HepG2 (cell line): ENCODE measurements around the gene KDM1B. TPM values are rescaled to one million over a fixed set of nuclear protein-coding genes. Genes with fewer than 3 reads are reported as not detected.

Experiments
- ATAC-seq: fragments of 200-7000 bp; cut with Tn5 transposase; 3 replicates; pipeline ENCODE4 v1.9.1; 2020; ENCODE audit warnings: mild to moderate bottlenecking, moderate library complexity
- BruUV-seq: library from RNA; stranded (reverse); fragments of 400-500 nt; replicated peaks from 2 replicates; lab custom pipeline; 2021; lab: Mats Ljungman, UMichigan
- CTCF ChIA-PET: fragments of 300-600 bp; formaldehyde crosslinking; extraction: SDS; loops from one replicate; lab custom pipeline; 2021; ENCODE audit warnings: low total read pairs, inconsistent platforms, low intra/inter-chr PET ratio; lab: Yijun Ruan, JAX
- POLR2A ChIA-PET: fragments of 350-600 bp; sonication (Branson Sonifier 250); formaldehyde crosslinking; loops from one replicate; lab custom pipeline; 2020; ENCODE audit warnings: antibody characterized with exemption, inconsistent platforms; lab: Yijun Ruan, JAX
- DNase-seq: peaks from one replicate; pipeline ENCODE4 v3.0.0-alpha.2; 2015; ENCODE audit warnings: low spot score
- FAIRE-seq: peaks from 3 replicates; lab custom pipeline; 2011; peaks lifted over from hg19 to GRCh38; lab: Jason Lieb, UNC
- H2AFZ ChIP-seq: one replicate; pipeline ENCODE4 v1.6.1; 2011; ENCODE audit warnings: low read length, inconsistent platforms
- H3K27ac ChIP-seq: fragments of 300-600 bp; 3 replicates; pipeline ENCODE4 v1.8.0; 2011; ENCODE audit warnings: mixed run types, mild to moderate bottlenecking, mixed read lengths, low read length, inconsistent platforms; ENCODE audit not compliant: insufficient read depth; ENCODE audit errors: extremely low read length
- H3K27me3 ChIP-seq, 2 experiments: fragments of 200-600 bp in 1 of 2; 2 replicates in 1 of 2; 3 replicates in 1 of 2; pipeline versions ENCODE4 v1.6.0 to v1.8.0; 2011; ENCODE audit warnings: low read length in 2 of 2, mild to moderate bottlenecking in 2 of 2, moderate library complexity in 2 of 2, inconsistent platforms in 1 of 2; ENCODE audit not compliant: insufficient read depth in 2 of 2, control insufficient read depth in 1 of 2
- H3K36me3 ChIP-seq, 2 experiments: fragments of 200-600 bp in 1 of 2; replicated peaks in 1 of 2; 2 replicates in 1 of 2; 3 replicates in 1 of 2; pipeline versions ENCODE4 v1.5.1 to v1.8.0; 2011; ENCODE audit warnings: low read length in 2 of 2, inconsistent platforms in 1 of 2; ENCODE audit not compliant: insufficient read depth in 2 of 2, control insufficient read depth in 1 of 2
- H3K4me1 ChIP-seq: 2 replicates; pipeline ENCODE4 v1.5.1; 2012; ENCODE audit warnings: low read length, inconsistent platforms; ENCODE audit not compliant: insufficient read depth
- H3K4me2 ChIP-seq: 2 replicates; pipeline ENCODE4 v1.6.0; 2011; ENCODE audit warnings: low read depth, low read length, inconsistent platforms
- H3K4me3 ChIP-seq, 3 experiments: fragments of 200-600 bp in 1 of 3; sonication (generic), shearing (Covaris generic) in 1 of 3; replicated peaks in 1 of 3; 2 replicates each; pipeline ENCODE4 v1.5.1; 2011 to 2016; ENCODE audit warnings: low read length in 3 of 3, inconsistent platforms in 2 of 3, low read depth in 2 of 3, mild to moderate bottlenecking in 2 of 3, control low read depth in 1 of 3, mixed read lengths in 1 of 3; ENCODE audit not compliant: insufficient read depth in 1 of 3
- H3K79me2 ChIP-seq: one replicate; pipeline ENCODE4 v1.6.1; 2011; ENCODE audit warnings: low read length, inconsistent platforms; ENCODE audit not compliant: insufficient read depth
- H3K9ac ChIP-seq: 2 replicates; pipeline ENCODE4 v1.6.0; 2011; ENCODE audit warnings: mild to moderate bottlenecking, low read depth, low read length, inconsistent platforms; ENCODE audit not compliant: insufficient read depth
- H3K9me3 ChIP-seq: 2 replicates; pipeline ENCODE4 v1.5.1; 2012; ENCODE audit warnings: mild to moderate bottlenecking, low read length
- H4K20me1 ChIP-seq: 2 replicates; pipeline ENCODE4 v1.6.0; 2011; ENCODE audit warnings: inconsistent platforms, mild to moderate bottlenecking, low read length, moderate library complexity; ENCODE audit not compliant: insufficient read depth
- FOXK1 ChIP-seq: sonication (generic); formaldehyde crosslinking; IDR thresholded peaks from 2 replicates; pipeline ENCODE4 v1.4.0; 2020; ENCODE audit warnings: low read depth, missing genetic modification reagents, borderline replicate concordance
- NFAT5 ChIP-seq: sonication (generic); formaldehyde crosslinking; IDR thresholded peaks from 2 replicates; pipeline ENCODE4 v1.4.0; 2020; ENCODE audit warnings: missing genetic modification reagents
- POLR2A ChIP-seq, 2 experiments: IDR thresholded peaks; 2 replicates each; pipeline ENCODE4 v1.6.1; 2011; ENCODE audit warnings: low read depth in 2 of 2, low read length in 2 of 2, mild to moderate bottlenecking in 1 of 2, moderate library complexity in 1 of 2; ENCODE audit not compliant: insufficient read depth in 1 of 2
- PRDM10 ChIP-seq: sonication (generic); formaldehyde crosslinking; IDR thresholded peaks from 2 replicates; pipeline ENCODE4 v1.4.0; 2020; ENCODE audit warnings: low read depth, missing genetic modification reagents
- RNF2 ChIP-seq: fragments of 450-650 bp; conservative IDR thresholded peaks from 2 replicates; pipeline ENCODE4 v1.6.1; 2016; ENCODE audit warnings: low read depth
- TCF12 ChIP-seq, 2 experiments: fragments of 450-650 bp in 1 of 2; sonication (generic) in 1 of 2; formaldehyde crosslinking in 1 of 2; IDR thresholded peaks; 2 replicates each; pipeline versions ENCODE4 v1.6.1 to v1.8.0; 2017 to 2022; ENCODE audit warnings: antibody characterized with exemption in 1 of 2, mild to moderate bottlenecking in 1 of 2, missing genetic modification reagents in 1 of 2, moderate library complexity in 1 of 2
- ZEB1 ChIP-seq: IDR thresholded peaks from 2 replicates; pipeline ENCODE4 v1.6.1; 2012; ENCODE audit warnings: mild to moderate bottlenecking, low read depth, inconsistent platforms; ENCODE audit not compliant: insufficient replicate concordance
- ZFX ChIP-seq: sonication (generic); formaldehyde crosslinking; IDR thresholded peaks from 2 replicates; pipeline ENCODE4 v1.4.0; 2020; ENCODE audit warnings: mild to moderate bottlenecking, low read depth, missing genetic modification reagents, moderate library complexity
- ZNF264 ChIP-seq: sonication (generic); formaldehyde crosslinking; IDR thresholded peaks from 2 replicates; pipeline ENCODE4 v1.4.0; 2020; ENCODE audit warnings: missing genetic modification reagents
- ZNF33B ChIP-seq: sonication (generic); formaldehyde crosslinking; IDR thresholded peaks from 2 replicates; pipeline ENCODE4 v1.5.1; 2020; ENCODE audit warnings: mild to moderate bottlenecking, missing genetic modification reagents
- ZNF446 ChIP-seq: sonication (generic); formaldehyde crosslinking; IDR thresholded peaks from 2 replicates; pipeline ENCODE4 v1.5.0; 2020; ENCODE audit warnings: mild to moderate bottlenecking, missing genetic modification reagents
- ZNF576 ChIP-seq: sonication (generic); formaldehyde crosslinking; IDR thresholded peaks from 2 replicates; pipeline ENCODE4 v1.4.0; 2020; ENCODE audit warnings: mild to moderate bottlenecking, missing genetic modification reagents
- in situ Hi-C: cut with HindIII; loops from 2 replicates; pipeline ENCODE4 v1.10.0; 2017; ENCODE audit warnings: low pct_unique_long_range_greater_than_20kb; ENCODE audit not compliant: extremely low pct_ligation_motif_present
- intact Hi-C: fragments of 100-400 bp; cut with micrococcal nuclease; formaldehyde crosslinking; loops from one replicate; pipeline ENCODE4 v1.10.0; 2022; ENCODE audit not compliant: unreplicated experiment
- polyA plus RNA-seq, 8 experiments: library from polyadenylated mRNA; depleted of rRNA in 3 of 8; stranded (reverse) in 7 of 8; unstranded in 1 of 8; fragments of >200 nt; fragmentation: Illumina TruSeq in 4 of 8; extraction: Trizol in 4 of 8; gene quantifications; 2 replicates each; pipeline versions ENCODE4 v1.2.1 to v1.2.3, GENCODE V29; 2011 to 2016; ENCODE audit warnings: low read depth in 4 of 8, missing spikeins in 1 of 8, mixed read lengths in 1 of 8; ENCODE audit not compliant: insufficient read depth in 1 of 8
- total RNA-seq, 5 experiments: library from RNA; depleted of rRNA; stranded (reverse); fragments of >200 nt; fragmentation: Illumina TruSeq; extraction: Trizol; gene quantifications; 2 replicates each; pipeline ENCODE4 v1.2.3, GENCODE V29; 2016; ENCODE audit warnings: low read depth in 1 of 5

Gene KDM1B
- total and polyA plus RNA-seq, 2 of the 13 experiments (the other 11 are each of a cell fraction or from before 2014, with no cell fraction given) = 9.8 to 13.2 TPM

GRCh38 chr6:18110162-18110561 lies 45.1 kb upstream of the KDM1B start:
- ATAC-seq (no peak), FAIRE-seq (no peak), DNase-seq (no peak)
- POLR2A ChIA-PET = no interaction called here
- H3K4me3 ChIP-seq = no peak overlapping the region
- no peaks in the 10 kb centered on the region for H3K36me3 ChIP-seq
- intact Hi-C loops (no loop called here), in situ Hi-C loops (no loop called here)
- H3K9me3 ChIP-seq = no peaks in the 10 kb centered on the region
- no peaks in the 10 kb centered on the region for H3K79me2 ChIP-seq
- no peaks in the 10 kb centered on the region; a peak in 1 of 5 replicates for H3K27me3 ChIP-seq
- H3K4me1 ChIP-seq = no peaks in the 10 kb centered on the region
- no peak overlapping the region for H3K27ac ChIP-seq
- BruUV-seq = no TSS peak
- CTCF ChIA-PET = no interaction called here
- H3K9ac ChIP-seq = no peak overlapping the region
- H4K20me1 ChIP-seq = no peaks in the 10 kb centered on the region
- no peak overlapping the region for H3K4me2 ChIP-seq
- no peak overlapping the region for H2AFZ ChIP-seq
- TF ChIP-seq FOXK1 (no peak), TCF12 (IDR thresholded peaks at IDR 0.05) (no peak), TCF12 (CRISPR knock-in tag; IDR thresholded peaks at IDR 0.05) (no peak), NFAT5 (CRISPR knock-in tag) (no peak), ZFX (CRISPR knock-in tag) (no peak), ZNF264 (CRISPR knock-in tag) (no peak), RNF2 (no peak), PRDM10 (CRISPR knock-in tag) (no peak), ZNF446 (no peak), POLR2A (IDR thresholded peaks at IDR 0.05; ENCODE audit: insufficient read depth in 1 of 2, low read depth in 2 of 2, low read length in 2 of 2) (no peak), ZNF33B (CRISPR knock-in tag) (no peak), ZNF576 (CRISPR knock-in tag) (no peak), ZEB1 (no peak)
